Liver (tissue), 9 donors: ENCODE data around the gene SNRK. TPM values are rescaled to one million over a fixed set of nuclear protein-coding genes. Genes with fewer than 3 reads are reported as not detected.

Experiments
- DNase-seq: peaks from one replicate; pipeline ENCODE4 v3.0.0-alpha.2; 2017; ENCODE audit warnings: low spot score
- H3K27ac ChIP-seq, 2 donors: one replicate each; pipeline ENCODE4 v1.7.0; 2013; ENCODE audit warnings: inconsistent platforms in 2 of 2, low read length in 2 of 2, control low read depth in 1 of 2, low read depth in 1 of 2, mild to moderate bottlenecking in 1 of 2
- H3K27me3 ChIP-seq, 4 donors: one replicate each; pipeline versions ENCODE4 v1.6.1 to v1.7.0; 2013; ENCODE audit warnings: low read length in 3 of 4, inconsistent platforms in 1 of 4, mild to moderate bottlenecking in 1 of 4, moderate library complexity in 1 of 4; ENCODE audit not compliant: control insufficient read depth in 4 of 4, insufficient read depth in 4 of 4
- H3K36me3 ChIP-seq, 4 donors: one replicate each; pipeline versions ENCODE4 v1.6.1 to v1.7.0; 2013; ENCODE audit warnings: low read length in 3 of 4, mild to moderate bottlenecking in 3 of 4, low read depth in 1 of 4, moderate library complexity in 1 of 4; ENCODE audit not compliant: control insufficient read depth in 4 of 4, insufficient read depth in 3 of 4
- H3K4me1 ChIP-seq, 4 donors: one replicate each; pipeline versions ENCODE4 v1.6.1 to v1.7.0; 2013; ENCODE audit warnings: low read length in 3 of 4, mild to moderate bottlenecking in 3 of 4, moderate library complexity in 1 of 4; ENCODE audit not compliant: control insufficient read depth in 4 of 4, insufficient read depth in 4 of 4
- H3K4me3 ChIP-seq, 3 donors: one replicate each; pipeline versions ENCODE4 v1.6.1 to v1.7.0; 2013; ENCODE audit warnings: low read length in 3 of 3, control low read depth in 1 of 3, low read depth in 1 of 3, mild to moderate bottlenecking in 1 of 3
- H3K9ac ChIP-seq, 2 donors: one replicate each; pipeline ENCODE4 v1.7.0; 2013; ENCODE audit warnings: low read length in 2 of 2, mild to moderate bottlenecking in 2 of 2, moderate library complexity in 2 of 2, control low read depth in 1 of 2, low read depth in 1 of 2
- H3K9me3 ChIP-seq, 4 donors: one replicate each; pipeline versions ENCODE4 v1.6.1 to v1.7.0; 2013; ENCODE audit warnings: low read length in 3 of 4; ENCODE audit not compliant: control insufficient read depth in 4 of 4
- EGR1 ChIP-seq, 2 donors: IDR thresholded peaks; 2 replicates each; pipeline ENCODE4 v1.6.1; 2016 to 2018; ENCODE audit warnings: antibody characterized with exemption in 2 of 2, low read depth in 2 of 2
- FOXA1 ChIP-seq: IDR thresholded peaks from 2 replicates; pipeline ENCODE4 v1.6.1; 2016; ENCODE audit warnings: antibody characterized with exemption
- FOXA2 ChIP-seq: IDR thresholded peaks from 2 replicates; pipeline ENCODE4 v1.6.1; 2016; ENCODE audit warnings: antibody characterized with exemption
- GABPA ChIP-seq, 2 donors: IDR thresholded peaks in 1 of 2; conservative IDR thresholded peaks in 1 of 2; 2 replicates each; pipeline ENCODE4 v1.6.1; 2016; ENCODE audit warnings: antibody characterized with exemption in 2 of 2, mild to moderate bottlenecking in 1 of 2, moderate library complexity in 1 of 2
- HNF4A ChIP-seq, 2 donors: conservative IDR thresholded peaks; 2 replicates each; pipeline ENCODE4 v1.6.1; 2016; ENCODE audit warnings: antibody characterized with exemption in 2 of 2, mild to moderate bottlenecking in 2 of 2
- HNF4G ChIP-seq: IDR thresholded peaks from 2 replicates; pipeline ENCODE4 v1.6.1; 2016; ENCODE audit warnings: antibody characterized with exemption
- JUND ChIP-seq, 2 donors: IDR thresholded peaks; 2 replicates each; pipeline ENCODE4 v1.6.1; 2016; ENCODE audit warnings: antibody characterized with exemption in 2 of 2
- MAX ChIP-seq: IDR thresholded peaks from 2 replicates; pipeline ENCODE4 v1.6.1; 2016; ENCODE audit warnings: antibody characterized with exemption
- NR2F2 ChIP-seq: IDR thresholded peaks from 2 replicates; pipeline ENCODE4 v1.6.1; 2016; ENCODE audit warnings: antibody characterized with exemption
- REST ChIP-seq: IDR thresholded peaks from 2 replicates; pipeline ENCODE4 v1.6.1; 2016; ENCODE audit warnings: antibody characterized with exemption, mild to moderate bottlenecking
- SP1 ChIP-seq: IDR thresholded peaks from 2 replicates; pipeline ENCODE4 v1.6.1; 2018; ENCODE audit warnings: antibody characterized with exemption, mild to moderate bottlenecking
- TAF1 ChIP-seq: conservative IDR thresholded peaks from 2 replicates; pipeline ENCODE4 v1.6.1; 2016; ENCODE audit warnings: antibody characterized with exemption, mild to moderate bottlenecking
- YY1 ChIP-seq: IDR thresholded peaks from 2 replicates; pipeline ENCODE4 v1.6.1; 2016; ENCODE audit warnings: antibody characterized with exemption, mild to moderate bottlenecking
- WGBS: extraction: QIAGEN DNeasy Blood & Tissue Kit; methylation state at CpG from one replicate; pipeline ENCODE4 v1.1.7; 2013; 5-methylcytosine and 5-hydroxymethylcytosine counted together
- polyA plus RNA-seq, 2 donors: library from polyadenylated mRNA; stranded (reverse) in 1 of 2; unstranded in 1 of 2; fragments of 200-250 nt in 1 of 2; fragments of >200 nt in 1 of 2; fragmentation: Nextera tagmentation in 1 of 2; extraction: Ambion mirVana in 1 of 2; gene quantifications; one replicate each; pipeline versions ENCODE4 v1.2.1 to v1.2.3, GENCODE V29; 2013 to 2015
- total RNA-seq, 2 donors: library from RNA; depleted of rRNA; stranded (reverse); fragments of >200 nt; gene quantifications; one replicate each; pipeline ENCODE4 v1.2.3, GENCODE V29; 2014
- TF ChIP-seq, protein P1 (sequence below): IDR thresholded peaks from 2 replicates; pipeline ENCODE4 v1.6.1; 2016; ENCODE audit warnings: antibody characterized with exemption
- TF ChIP-seq, protein P2 (sequence below): IDR thresholded peaks from 2 replicates; pipeline ENCODE4 v1.6.1; 2016; ENCODE audit warnings: antibody characterized with exemption
- TF ChIP-seq, protein P3 (sequence below): fragments of 150-350 bp; IDR thresholded peaks from 2 replicates; pipeline ENCODE4 v1.5.1; 2017; ENCODE audit warnings: improper control_type of control experiment, low read depth, low read length; ENCODE audit not compliant: missing input control
- donor health status: healthy.
- donor health status: healthy.
- donor health status: healthy.
- donor health status: healthy.
- donor health status: healthy.

SNRK gene
- total and polyA plus RNA-seq, 4 donors: 5.8 to 28.5 (median 14.6) TPM

DNA sequence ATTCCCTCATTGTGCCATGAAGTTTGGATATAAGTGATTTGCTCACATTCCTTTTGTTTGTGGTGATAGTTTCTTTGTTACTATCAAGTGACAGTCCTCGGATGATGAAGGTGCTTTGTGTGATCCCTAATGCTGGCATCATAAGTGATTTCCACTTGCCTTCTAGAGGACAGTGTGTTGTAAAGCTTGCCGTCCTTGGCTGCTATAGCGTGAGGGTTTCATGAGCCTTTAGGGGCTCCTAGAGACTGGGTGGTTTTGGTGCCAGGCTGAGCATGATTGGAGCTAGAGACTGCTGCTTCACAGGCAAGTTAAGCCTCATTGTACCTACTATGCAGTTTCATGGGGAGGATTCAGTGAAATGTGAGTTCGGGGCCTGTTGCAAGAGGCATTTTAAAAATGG lies 12.4 kb downstream of the SNRK start:
- WGBS: 69% methylated on average over 4 of the region's 4 CpGs
- TF ChIP-seq, protein P1, sequence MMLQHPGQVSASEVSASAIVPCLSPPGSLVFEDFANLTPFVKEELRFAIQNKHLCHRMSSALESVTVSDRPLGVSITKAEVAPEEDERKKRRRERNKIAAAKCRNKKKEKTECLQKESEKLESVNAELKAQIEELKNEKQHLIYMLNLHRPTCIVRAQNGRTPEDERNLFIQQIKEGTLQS: no peak
- TF ChIP-seq NR2F2 (no peak), GABPA (IDR thresholded peaks at IDR 0.05 in 1 of 2, conservative IDR thresholded peaks at IDR 0.05 in 1 of 2) (no peak), TAF1 (no peak), FOXA1 (no peak), JUND (IDR thresholded peaks at IDR 0.05) (no peak), YY1 (no peak), EGR1 (IDR thresholded peaks at IDR 0.05; ENCODE audit: low read depth in 2 of 2) (no peak), FOXA2 (no peak), MAX (no peak), HNF4G (no peak), REST (no peak), SP1 (no peak), HNF4A (conservative IDR thresholded peaks at IDR 0.05) (no peak)
- TF ChIP-seq, protein P2, sequence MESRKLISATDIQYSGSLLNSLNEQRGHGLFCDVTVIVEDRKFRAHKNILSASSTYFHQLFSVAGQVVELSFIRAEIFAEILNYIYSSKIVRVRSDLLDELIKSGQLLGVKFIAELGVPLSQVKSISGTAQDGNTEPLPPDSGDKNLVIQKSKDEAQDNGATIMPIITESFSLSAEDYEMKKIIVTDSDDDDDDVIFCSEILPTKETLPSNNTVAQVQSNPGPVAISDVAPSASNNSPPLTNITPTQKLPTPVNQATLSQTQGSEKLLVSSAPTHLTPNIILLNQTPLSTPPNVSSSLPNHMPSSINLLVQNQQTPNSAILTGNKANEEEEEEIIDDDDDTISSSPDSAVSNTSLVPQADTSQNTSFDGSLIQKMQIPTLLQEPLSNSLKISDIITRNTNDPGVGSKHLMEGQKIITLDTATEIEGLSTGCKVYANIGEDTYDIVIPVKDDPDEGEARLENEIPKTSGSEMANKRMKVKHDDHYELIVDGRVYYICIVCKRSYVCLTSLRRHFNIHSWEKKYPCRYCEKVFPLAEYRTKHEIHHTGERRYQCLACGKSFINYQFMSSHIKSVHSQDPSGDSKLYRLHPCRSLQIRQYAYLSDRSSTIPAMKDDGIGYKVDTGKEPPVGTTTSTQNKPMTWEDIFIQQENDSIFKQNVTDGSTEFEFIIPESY: no peak
- TF ChIP-seq, protein P3, sequence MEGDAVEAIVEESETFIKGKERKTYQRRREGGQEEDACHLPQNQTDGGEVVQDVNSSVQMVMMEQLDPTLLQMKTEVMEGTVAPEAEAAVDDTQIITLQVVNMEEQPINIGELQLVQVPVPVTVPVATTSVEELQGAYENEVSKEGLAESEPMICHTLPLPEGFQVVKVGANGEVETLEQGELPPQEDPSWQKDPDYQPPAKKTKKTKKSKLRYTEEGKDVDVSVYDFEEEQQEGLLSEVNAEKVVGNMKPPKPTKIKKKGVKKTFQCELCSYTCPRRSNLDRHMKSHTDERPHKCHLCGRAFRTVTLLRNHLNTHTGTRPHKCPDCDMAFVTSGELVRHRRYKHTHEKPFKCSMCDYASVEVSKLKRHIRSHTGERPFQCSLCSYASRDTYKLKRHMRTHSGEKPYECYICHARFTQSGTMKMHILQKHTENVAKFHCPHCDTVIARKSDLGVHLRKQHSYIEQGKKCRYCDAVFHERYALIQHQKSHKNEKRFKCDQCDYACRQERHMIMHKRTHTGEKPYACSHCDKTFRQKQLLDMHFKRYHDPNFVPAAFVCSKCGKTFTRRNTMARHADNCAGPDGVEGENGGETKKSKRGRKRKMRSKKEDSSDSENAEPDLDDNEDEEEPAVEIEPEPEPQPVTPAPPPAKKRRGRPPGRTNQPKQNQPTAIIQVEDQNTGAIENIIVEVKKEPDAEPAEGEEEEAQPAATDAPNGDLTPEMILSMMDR: no peak
- Histone ChIP-seq H3K9ac (no peak overlapping the region), H3K27me3 (no peaks in the 10 kb centered on the region), H3K36me3 (peaks cover 0 to 7% (median 5%) of the 10 kb centered on the region in 4 donors), H3K9me3 (no peaks in the 10 kb centered on the region), H3K4me1 (peaks cover 4 to 47% (median 38%) of the 10 kb centered on the region in 4 donors), H3K27ac (peak overlapping the region; percentile 59 to 63), H3K4me3 (no peak overlapping the region)
- no peak for DNase-seq
